Stimulated activated CD8-positive, alpha-beta memory T cell treated with anti-CD3 and anti-CD28 coated beads, Interleukin-12 subunit alpha, Interleukin-12 subunit beta, amount 100 ng/mL, for 1 hour (primary cell): ENCODE data around the gene POMGNT1.

Source experiments
- DNase-seq: peaks from one replicate; pipeline ENCODE4 v3.0.0-alpha.2; 2020; ENCODE audit warnings: low read depth

Gene POMGNT1

GRCh38 chr1:46210561-46210960 lies 12.3 kb upstream of the POMGNT1 start:
- no peak for DNase-seq

GRCh38 chr1:46206399-46206798 lies 8.2 kb upstream of the POMGNT1 start:
- DNase-seq = no peak

GRCh38 chr1:46205791-46206190 lies 7.6 kb upstream of the POMGNT1 start:
- DNase-seq = no peak

- DNase-seq = no peak
Measured at GRCh38 chr1:46205141-46205540, 6.9 kb upstream of the POMGNT1 start.

- DNase-seq = no peak
Measured at GRCh38 chr1:46204406-46204742, 6.1 kb upstream of the POMGNT1 start.

- no peak for DNase-seq
Measured at GRCh38 chr1:46203738-46204405, 5.6 kb upstream of the POMGNT1 start.

- no peak for DNase-seq
Measured at GRCh38 chr1:46199233-46199749, 1.1 kb upstream of the POMGNT1 start.

GRCh38 chr1:46197560-46197963 lies 672 bp downstream of the POMGNT1 start:
- no peak for DNase-seq

- no peak for DNase-seq
Measured at GRCh38 chr1:46196609-46197008, 1.6 kb downstream of the POMGNT1 start.

- DNase-seq = no peak
Measured at GRCh38 chr1:46194641-46195193, 3.5 kb downstream of the POMGNT1 start.

GRCh38 chr1:46193984-46194570 lies 4.2 kb downstream of the POMGNT1 start:
- DNase-seq = no peak

GRCh38 chr1:46193285-46193684 lies 4.9 kb downstream of the POMGNT1 start:
- DNase-seq = no peak

- no peak for DNase-seq
Measured at GRCh38 chr1:46192171-46192570, 6.1 kb downstream of the POMGNT1 start.

- no peak for DNase-seq
Measured at GRCh38 chr1:46191033-46191701, 7.1 kb downstream of the POMGNT1 start.

- no peak for DNase-seq
Measured at GRCh38 chr1:46190539-46190938, 7.7 kb downstream of the POMGNT1 start.

GRCh38 chr1:46188295-46189030 lies 9.8 kb downstream of the POMGNT1 start:
- no peak for DNase-seq

- no peak for DNase-seq
Measured at GRCh38 chr1:46187106-46187869, 10.9 kb downstream of the POMGNT1 start.

- no peak for DNase-seq
Measured at GRCh38 chr1:46186076-46186475, 12.2 kb downstream of the POMGNT1 start.

- no peak for DNase-seq
Measured at GRCh38 chr1:46184920-46185658, 13.1 kb downstream of the POMGNT1 start.

- DNase-seq = no peak
Measured at GRCh38 chr1:46183926-46184557, 14.2 kb downstream of the POMGNT1 start.
